IPS-18a (cell line): Measurements from ENCODE around the gene ZNF555.

Experiments
- H3K27ac ChIP-seq: one replicate; pipeline ENCODE4 v1.5.1; 2013; ENCODE audit warnings: low read length
- H3K27me3 ChIP-seq: one replicate; pipeline ENCODE4 v1.6.1; 2013; ENCODE audit warnings: mild to moderate bottlenecking, low read length; ENCODE audit not compliant: control insufficient read depth, insufficient read depth
- H3K36me3 ChIP-seq: one replicate; pipeline ENCODE4 v1.6.1; 2013; ENCODE audit warnings: low read depth, low read length; ENCODE audit not compliant: control insufficient read depth
- H3K4me1 ChIP-seq: one replicate; pipeline ENCODE4 v1.6.1; 2013; ENCODE audit warnings: low read depth, low read length; ENCODE audit not compliant: control insufficient read depth
- H3K4me3 ChIP-seq: one replicate; pipeline ENCODE4 v1.5.1; 2013; ENCODE audit warnings: low read length
- H3K9ac ChIP-seq: one replicate; pipeline ENCODE4 v1.6.1; 2013; ENCODE audit warnings: mild to moderate bottlenecking, low read length, moderate library complexity
- H3K9me3 ChIP-seq: one replicate; pipeline ENCODE4 v1.6.1; 2013; ENCODE audit warnings: low read depth, low read length; ENCODE audit not compliant: control insufficient read depth

ZNF555 gene

GRCh38 chr19:2808129-2808941 is 32.9 kb upstream of the ZNF555 start:
- Histone ChIP-seq H3K4me3 (no peak overlapping the region), H3K27me3 (no peaks in the 10 kb centered on the region), H3K4me1 (no peaks in the 10 kb centered on the region), H3K9me3 (no peaks in the 10 kb centered on the region), H3K9ac (no peak overlapping the region), H3K36me3 (peaks cover 67% of the 10 kb centered on the region), H3K27ac (no peak overlapping the region)

GRCh38 chr19:2809387-2810140 is 31.7 kb upstream of the ZNF555 start:
- no peaks in the 10 kb centered on the region for H3K27me3 ChIP-seq
- H3K4me1 ChIP-seq = no peaks in the 10 kb centered on the region
- H3K27ac ChIP-seq = no peak overlapping the region
- no peaks in the 10 kb centered on the region for H3K9me3 ChIP-seq
- no peak overlapping the region for H3K9ac ChIP-seq
- H3K4me3 ChIP-seq = no peak overlapping the region
- peaks cover 62% of the 10 kb centered on the region for H3K36me3 ChIP-seq

- no peak overlapping the region for H3K4me3 ChIP-seq
- no peak overlapping the region for H3K9ac ChIP-seq
- no peak overlapping the region for H3K27ac ChIP-seq
- H3K27me3 ChIP-seq = no peaks in the 10 kb centered on the region
- H3K4me1 ChIP-seq = no peaks in the 10 kb centered on the region
- H3K36me3 ChIP-seq = peaks cover 56% of the 10 kb centered on the region
- no peaks in the 10 kb centered on the region for H3K9me3 ChIP-seq
Measured at GRCh38 chr19:2810141-2811091, 30.9 kb upstream of the ZNF555 start.

- Histone ChIP-seq H3K4me1 (no peaks in the 10 kb centered on the region), H3K36me3 (peaks cover 53% of the 10 kb centered on the region), H3K27ac (no peak overlapping the region)
Measured at GRCh38 chr19:2811221-2811722, 30.0 kb upstream of the ZNF555 start.

GRCh38 chr19:2811735-2812413 is 29.4 kb upstream of the ZNF555 start:
- H3K36me3 ChIP-seq = peaks cover 47% of the 10 kb centered on the region

More at GRCh38 chr19:2811221-2811722, 30.0 kb upstream of the ZNF555 start:
- no peak overlapping the region for H3K9ac ChIP-seq
- no peak overlapping the region for H3K4me3 ChIP-seq
- H3K27me3 ChIP-seq = no peaks in the 10 kb centered on the region
- no peaks in the 10 kb centered on the region for H3K9me3 ChIP-seq

GRCh38 chr19:2812414-2813234 is 28.7 kb upstream of the ZNF555 start:
- H3K9ac ChIP-seq = no peak overlapping the region
- H3K4me3 ChIP-seq = no peak overlapping the region
- H3K36me3 ChIP-seq = peaks cover 40% of the 10 kb centered on the region
- H3K27ac ChIP-seq = no peak overlapping the region
- no peaks in the 10 kb centered on the region for H3K9me3 ChIP-seq
- H3K4me1 ChIP-seq = no peaks in the 10 kb centered on the region
- H3K27me3 ChIP-seq = no peaks in the 10 kb centered on the region

More at GRCh38 chr19:2811735-2812413, 29.4 kb upstream of the ZNF555 start:
- Histone ChIP-seq H3K27ac (no peak overlapping the region), H3K9ac (no peak overlapping the region), H3K27me3 (no peaks in the 10 kb centered on the region), H3K4me1 (no peaks in the 10 kb centered on the region), H3K4me3 (no peak overlapping the region), H3K9me3 (no peaks in the 10 kb centered on the region)

GRCh38 chr19:2813235-2814160 is 27.8 kb upstream of the ZNF555 start:
- no peaks in the 10 kb centered on the region for H3K9me3 ChIP-seq
- H3K27ac ChIP-seq = no peak overlapping the region
- H3K9ac ChIP-seq = no peak overlapping the region
- H3K36me3 ChIP-seq = peaks cover 31% of the 10 kb centered on the region
- no peaks in the 10 kb centered on the region for H3K4me1 ChIP-seq
- H3K27me3 ChIP-seq = no peaks in the 10 kb centered on the region
- no peak overlapping the region for H3K4me3 ChIP-seq

- H3K27ac ChIP-seq = no peak overlapping the region
- H3K9ac ChIP-seq = no peak overlapping the region
- no peaks in the 10 kb centered on the region for H3K4me1 ChIP-seq
- H3K4me3 ChIP-seq = no peak overlapping the region
- H3K36me3 ChIP-seq = peaks cover 22% of the 10 kb centered on the region
- no peaks in the 10 kb centered on the region for H3K9me3 ChIP-seq
- no peaks in the 10 kb centered on the region for H3K27me3 ChIP-seq
Measured at GRCh38 chr19:2814426-2814825, 26.8 kb upstream of the ZNF555 start.

GRCh38 chr19:2815191-2815614 is 26.1 kb upstream of the ZNF555 start:
- no peaks in the 10 kb centered on the region for H3K9me3 ChIP-seq
- H3K9ac ChIP-seq = no peak overlapping the region
- no peak overlapping the region for H3K4me3 ChIP-seq
- H3K36me3 ChIP-seq = peaks cover 15% of the 10 kb centered on the region
- no peaks in the 10 kb centered on the region for H3K4me1 ChIP-seq
- H3K27me3 ChIP-seq = no peaks in the 10 kb centered on the region
- H3K27ac ChIP-seq = no peak overlapping the region
